HG02763 (cell line): ENCODE data around the gene E2F8.
"Not testable (repeated sequence)": the region's sequence is repeated elsewhere in the genome, so short reads cannot be mapped to it uniquely, and the experiment has no call there.

ENCODE experiments used
- ATAC-seq: cut with Tn5 transposase; IDR thresholded peaks from one replicate; pipeline ENCODE4 v1.9.1; 2021; ENCODE audit warnings: mild to moderate bottlenecking, moderate library complexity; ENCODE audit not compliant: unreplicated experiment

Gene E2F8, protein sequence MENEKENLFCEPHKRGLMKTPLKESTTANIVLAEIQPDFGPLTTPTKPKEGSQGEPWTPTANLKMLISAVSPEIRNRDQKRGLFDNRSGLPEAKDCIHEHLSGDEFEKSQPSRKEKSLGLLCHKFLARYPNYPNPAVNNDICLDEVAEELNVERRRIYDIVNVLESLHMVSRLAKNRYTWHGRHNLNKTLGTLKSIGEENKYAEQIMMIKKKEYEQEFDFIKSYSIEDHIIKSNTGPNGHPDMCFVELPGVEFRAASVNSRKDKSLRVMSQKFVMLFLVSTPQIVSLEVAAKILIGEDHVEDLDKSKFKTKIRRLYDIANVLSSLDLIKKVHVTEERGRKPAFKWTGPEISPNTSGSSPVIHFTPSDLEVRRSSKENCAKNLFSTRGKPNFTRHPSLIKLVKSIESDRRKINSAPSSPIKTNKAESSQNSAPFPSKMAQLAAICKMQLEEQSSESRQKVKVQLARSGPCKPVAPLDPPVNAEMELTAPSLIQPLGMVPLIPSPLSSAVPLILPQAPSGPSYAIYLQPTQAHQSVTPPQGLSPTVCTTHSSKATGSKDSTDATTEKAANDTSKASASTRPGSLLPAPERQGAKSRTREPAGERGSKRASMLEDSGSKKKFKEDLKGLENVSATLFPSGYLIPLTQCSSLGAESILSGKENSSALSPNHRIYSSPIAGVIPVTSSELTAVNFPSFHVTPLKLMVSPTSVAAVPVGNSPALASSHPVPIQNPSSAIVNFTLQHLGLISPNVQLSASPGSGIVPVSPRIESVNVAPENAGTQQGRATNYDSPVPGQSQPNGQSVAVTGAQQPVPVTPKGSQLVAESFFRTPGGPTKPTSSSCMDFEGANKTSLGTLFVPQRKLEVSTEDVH

DNA sequence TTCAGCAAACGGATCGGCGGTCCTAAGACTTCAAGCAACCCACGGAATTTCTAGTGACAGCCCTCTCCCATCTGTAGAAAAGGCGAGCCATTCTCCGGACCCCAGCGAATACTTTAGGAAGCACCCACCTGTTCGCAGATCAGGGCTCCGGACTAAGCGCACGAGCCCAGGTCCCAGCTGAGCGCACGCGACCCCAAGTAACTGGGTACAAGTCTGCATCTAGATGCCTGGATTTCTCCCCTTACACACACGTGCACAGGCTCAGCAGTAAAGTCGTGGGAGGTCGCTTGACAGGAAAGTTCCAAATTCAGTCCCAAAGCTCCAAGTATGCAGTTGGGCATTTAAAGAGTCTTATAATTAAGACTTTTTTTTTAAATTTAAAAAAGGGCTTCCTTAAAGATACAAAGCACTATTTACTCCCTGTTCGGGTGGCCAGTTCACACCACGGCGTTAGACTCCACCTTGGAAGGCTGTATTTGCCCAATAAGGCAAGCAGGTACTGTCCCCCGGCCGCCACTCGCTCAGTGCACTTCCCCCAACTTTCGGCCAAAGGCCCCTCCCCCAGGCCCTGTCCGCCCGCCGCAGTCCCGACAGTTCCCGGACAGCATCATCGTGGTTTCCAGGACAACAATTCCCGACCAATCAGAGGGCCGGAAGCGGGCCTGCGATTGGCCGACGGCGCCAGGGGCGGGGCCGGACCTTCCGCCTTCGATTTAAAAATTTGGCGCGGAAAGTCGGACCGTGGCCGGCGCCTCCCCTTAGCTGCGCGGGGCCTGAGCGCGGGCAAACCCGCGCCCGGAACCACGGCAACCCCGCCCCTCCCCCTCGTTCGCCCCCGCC, at the start of gene E2F8:
Gene E2F8 (minus strand): TSS at position 526 of the 840 bp plus-strand sequence. CDS start 824 bp downstream, outside the sequence.
- peak; percentile 89 for ATAC-seq

DNA sequence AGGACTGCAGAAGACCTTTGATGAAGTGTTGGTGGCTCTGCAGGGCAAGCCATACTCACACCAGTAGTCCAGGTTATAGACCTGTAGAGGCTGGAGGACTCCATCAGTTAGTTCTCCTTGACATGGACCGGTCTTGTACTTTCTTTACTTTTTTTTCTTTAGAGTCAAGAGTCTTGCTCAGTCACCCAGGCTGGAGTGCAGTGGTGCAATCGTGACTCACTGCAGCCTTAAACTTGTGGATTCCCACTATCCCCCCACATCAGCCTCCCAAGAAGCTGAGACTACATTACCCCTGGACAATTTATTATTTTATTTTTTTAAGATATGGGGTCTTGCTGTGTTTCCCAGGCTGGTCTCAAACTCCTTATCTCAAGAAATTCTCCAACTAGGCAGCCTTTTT, 49.6 kb upstream of the E2F8 start:
- ATAC-seq: no peak

DNA sequence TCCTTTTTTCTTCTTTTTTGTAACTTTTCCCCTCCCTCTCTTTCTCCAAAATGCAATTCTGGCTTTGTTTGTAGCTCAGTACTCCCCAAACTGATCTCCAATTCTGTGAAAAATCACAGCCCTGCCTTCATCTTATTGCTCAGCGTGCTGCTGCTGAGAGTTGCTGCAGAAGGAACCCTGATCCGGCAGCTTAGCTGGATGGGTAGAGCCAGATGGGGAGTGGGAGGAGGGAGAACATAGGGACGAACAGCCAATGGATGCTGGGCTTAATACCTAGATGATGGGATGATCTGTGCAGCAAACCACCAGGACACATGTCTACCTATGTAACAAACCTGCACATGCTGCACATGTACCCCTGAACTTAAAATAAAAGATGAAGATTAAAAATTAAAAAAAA, 47.5 kb upstream of the E2F8 start:
- ATAC-seq: no peak

DNA sequence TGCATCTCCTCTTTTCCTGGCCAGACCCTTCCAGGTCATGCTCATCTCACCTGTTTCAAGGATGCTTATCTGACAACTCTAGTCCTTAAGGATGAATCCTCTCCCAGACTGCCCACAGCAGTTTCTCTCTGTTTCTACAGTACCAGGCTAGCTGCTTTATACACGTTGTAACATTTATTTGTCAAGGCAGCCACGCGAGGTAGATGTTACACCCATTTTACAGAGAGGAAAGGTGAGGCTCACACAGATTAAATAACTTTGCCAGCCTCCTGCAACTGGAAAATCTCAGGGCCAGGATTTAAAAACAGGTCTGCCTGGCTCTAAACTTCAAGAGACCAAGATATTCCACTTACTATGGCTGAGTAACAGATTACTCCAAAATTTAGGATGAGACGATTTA, 45.7 kb upstream of the E2F8 start:
- no peak for ATAC-seq

DNA sequence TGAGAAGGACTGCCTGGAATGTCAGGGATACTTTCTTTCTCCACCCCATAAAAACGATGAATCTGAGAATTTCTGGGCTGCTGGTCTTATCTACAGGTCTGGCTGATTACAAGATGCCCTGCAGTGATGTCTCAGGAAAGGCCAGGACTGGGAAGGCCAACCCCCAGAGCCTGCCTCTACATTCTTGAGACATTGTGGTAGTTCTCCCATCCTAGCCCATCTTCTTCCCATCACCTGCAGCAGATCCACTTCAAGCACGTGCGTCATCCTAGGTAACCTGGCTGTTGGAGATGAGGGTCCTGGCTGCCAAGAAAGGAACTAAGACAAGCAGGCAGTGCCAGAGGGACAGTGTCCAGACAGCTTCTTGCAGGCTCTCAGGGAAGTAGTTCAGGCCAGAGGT, 44.1 kb upstream of the E2F8 start:
- ATAC-seq: no peak

DNA sequence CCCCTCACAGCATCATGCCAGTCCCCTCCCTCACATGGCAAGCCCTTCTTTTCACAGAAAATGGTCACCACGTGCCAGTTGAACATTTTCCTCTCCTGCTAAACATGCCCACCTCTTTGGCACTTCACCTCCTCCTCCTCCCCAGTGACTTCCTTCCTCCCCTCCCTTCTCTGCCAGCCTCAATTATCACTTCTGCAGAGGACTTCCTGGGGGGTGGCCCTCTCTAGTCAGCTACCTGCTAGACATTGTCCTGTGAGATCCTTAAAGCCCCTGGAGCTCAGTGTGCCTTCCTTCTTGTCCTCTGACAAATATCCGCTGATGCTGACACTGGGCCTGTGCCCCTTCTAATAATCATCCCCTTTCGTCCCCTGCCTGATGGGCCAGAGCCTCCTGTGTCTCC, 43.2 kb upstream of the E2F8 start:
- no peak for ATAC-seq

DNA sequence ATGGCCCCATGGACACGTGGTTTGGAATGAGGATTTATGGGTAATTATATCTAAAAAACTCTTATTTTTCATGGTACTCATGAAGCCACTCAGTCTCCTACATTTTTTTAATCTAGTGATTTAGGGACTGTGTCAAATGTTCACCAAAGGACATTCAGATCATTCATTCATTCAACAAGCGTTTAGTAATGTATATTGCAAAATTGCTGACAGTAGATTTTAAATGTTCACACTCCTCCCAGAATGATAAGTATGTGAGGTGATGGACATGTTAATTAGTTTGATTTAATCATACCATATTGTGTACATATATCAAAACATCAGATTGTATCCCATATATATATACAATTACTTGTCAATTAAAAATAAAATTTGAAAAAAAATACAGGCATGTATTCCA, 40.8 kb upstream of the E2F8 start:
- ATAC-seq: no peak

DNA sequence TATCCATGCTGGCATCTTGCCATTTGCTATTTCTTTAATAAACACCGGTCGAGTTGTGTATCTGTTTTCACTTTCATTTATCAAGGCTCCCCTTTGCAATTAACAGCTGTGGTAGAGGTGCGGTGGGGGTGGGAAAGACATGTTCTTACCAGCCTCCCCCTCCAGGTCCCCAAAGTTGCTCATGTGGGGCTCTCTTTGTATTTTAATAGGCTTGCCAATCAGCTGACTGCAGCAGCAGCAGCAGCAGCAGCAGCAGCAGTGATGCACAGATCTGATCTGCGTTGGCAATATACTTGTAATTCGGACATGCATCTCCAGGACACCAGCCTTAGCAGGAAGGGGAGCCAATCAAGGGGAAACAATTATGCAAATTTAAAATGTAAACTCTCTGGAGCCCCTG, 40.3 kb upstream of the E2F8 start:
- ATAC-seq: peak; percentile 49

DNA sequence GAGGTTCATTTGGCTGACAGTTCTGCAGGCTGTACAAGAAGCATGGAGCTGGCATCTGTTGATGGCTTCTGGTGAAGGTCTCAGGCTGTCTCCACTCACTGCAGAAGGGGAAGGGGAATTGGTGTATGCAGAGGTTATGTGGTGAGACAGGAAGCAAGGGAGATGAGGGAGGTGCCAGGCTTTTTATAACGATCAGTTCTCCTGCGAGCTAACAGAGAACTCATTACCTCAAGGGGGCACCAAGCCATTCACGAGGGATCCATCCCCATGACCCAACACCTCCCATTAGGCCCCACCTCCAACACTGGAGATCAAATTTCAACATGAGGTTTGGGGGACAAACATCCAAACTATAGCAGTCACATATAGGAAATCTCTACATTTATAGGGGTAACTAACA, 38.7 kb upstream of the E2F8 start:
- ATAC-seq: no peak

DNA sequence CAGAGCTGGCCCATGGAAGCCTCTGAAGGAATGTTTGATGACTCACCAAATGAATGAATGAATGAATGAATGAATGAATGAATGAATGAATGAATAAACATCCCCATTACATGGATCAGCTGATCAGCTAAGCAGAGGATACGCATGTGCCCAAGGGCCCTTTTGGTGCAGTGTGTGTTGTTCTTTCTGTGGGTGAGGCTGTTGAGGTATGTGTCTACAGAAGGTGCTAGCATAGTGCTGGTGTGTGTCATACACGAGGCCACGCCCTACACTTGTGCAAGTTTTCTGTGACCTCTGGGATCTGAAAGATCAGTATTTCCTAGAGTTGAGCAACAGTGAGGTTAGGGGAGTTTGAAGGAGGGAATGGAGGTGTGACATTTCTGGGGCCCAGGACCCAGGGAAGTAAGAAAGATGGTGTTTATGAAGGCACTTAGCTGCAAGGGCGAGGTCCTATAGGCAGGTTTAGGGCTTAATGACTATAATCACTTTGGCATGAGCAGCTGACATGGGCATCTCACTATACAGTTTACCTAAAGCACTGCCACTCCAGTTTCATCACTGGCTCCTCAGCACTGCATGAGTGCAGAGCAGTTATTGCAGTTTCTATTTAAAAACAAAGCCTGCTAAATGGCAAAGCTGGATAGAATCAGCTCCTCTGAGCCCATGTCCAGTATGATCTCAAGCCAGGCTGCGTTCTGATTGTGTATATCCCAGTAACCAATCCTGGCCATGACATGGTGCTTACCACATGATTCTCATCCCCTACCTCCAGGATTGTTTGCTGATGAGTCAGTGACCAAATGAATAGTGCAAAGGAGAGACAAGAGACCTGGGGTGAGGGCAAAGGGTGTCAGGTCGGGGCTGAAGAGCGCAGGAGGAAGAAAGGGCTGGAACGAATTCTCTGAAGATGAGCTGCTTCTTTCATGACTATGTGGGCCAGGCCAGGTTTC, 36.4 kb upstream of the E2F8 start:
- ATAC-seq: no peak

DNA sequence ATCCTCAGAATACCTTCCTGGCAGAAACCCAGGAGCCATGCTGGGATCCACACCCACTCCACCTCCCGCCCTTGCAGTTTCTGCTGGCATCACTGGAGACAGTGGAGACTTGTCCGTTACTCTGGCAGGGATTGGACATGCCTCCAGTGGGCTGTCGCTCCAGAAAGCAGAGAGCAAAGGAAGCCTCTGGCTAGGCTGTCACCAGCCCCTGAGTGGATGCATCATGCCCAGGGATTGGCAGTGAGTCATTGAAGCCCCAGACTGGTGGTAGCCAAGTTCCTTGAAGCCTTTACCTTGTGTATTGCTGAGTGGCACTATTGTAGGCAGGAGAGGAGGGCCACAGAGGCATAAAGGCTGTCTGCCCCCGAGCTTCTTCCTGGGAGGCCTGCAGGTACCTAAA, 34.8 kb upstream of the E2F8 start:
- no peak for ATAC-seq

DNA sequence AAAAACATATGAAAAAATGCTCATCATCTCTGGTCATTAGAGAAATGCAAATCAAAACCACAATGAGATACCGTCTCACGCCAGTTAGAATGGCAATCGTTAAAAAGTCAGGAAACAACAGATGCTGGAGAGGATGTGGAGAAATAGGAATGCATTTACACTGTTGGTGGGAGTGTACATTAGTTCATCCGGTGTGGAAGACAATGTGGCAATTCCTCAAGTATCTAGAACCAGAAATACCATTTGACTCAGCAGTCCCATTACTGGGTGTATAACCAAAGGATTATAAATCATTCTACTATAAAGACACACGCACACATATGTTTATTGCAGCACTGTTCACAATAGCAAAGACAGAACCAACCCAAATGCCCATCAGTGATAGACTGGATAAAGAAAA, 32.5 kb upstream of the E2F8 start:
- ATAC-seq: not testable (repeated sequence)

DNA sequence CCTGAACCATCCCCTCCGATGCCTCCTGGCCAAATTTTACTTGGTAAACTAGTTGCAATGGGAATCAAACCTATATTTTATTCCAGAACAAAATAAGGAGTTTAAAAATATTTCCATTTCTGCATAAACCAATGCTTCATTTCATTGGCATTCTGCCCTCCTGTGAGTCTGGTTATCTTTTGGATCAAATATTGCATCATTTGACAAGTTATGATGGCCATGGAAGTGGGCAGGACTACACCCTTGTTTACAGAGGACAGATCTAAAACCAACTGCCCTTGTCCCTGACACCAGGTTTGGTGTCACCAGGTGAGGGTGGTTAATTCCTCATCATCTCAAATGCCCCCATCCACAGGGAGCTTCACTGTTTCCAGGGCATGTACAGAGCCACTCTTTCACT, 28.2 kb upstream of the E2F8 start:
- ATAC-seq: no peak

DNA sequence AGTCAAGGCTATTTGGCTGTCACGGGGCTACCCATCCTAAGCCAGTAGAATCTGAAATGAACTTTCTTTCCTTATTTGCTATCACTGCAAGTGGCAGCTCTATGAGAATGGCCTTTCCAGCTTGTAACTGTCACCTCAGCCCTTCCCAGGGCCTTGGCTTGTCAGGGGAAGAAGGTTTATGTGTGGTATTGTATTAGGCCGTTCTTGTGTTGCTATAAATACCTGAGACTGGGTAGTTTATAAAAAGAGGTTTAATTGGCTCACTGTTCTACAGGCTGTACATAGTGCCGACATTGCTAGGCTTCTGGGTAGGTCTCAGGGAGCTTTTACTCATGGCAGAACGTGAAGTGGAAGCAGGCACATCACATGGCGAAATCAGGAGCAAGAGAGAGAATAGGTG, 26.8 kb upstream of the E2F8 start:
- no peak for ATAC-seq

DNA sequence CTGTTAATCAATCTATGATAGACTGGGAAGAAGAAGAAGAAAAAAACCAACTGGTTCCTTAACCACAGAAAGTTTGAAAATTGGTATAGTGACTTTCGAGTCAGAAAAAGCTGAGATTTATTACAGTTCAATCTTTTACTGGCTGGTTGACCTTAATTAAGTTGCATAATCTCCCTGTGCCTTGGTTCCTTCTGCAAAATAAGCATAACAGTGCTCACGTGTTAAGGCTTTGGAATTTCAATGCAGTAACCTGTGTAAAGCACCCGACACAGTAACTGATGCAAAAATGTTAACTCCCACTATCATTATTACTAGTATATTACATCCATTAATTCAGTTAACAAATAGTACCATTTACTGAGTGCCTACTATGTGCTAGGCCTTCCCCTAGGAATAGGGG, 22.6 kb upstream of the E2F8 start:
- no peak for ATAC-seq

DNA sequence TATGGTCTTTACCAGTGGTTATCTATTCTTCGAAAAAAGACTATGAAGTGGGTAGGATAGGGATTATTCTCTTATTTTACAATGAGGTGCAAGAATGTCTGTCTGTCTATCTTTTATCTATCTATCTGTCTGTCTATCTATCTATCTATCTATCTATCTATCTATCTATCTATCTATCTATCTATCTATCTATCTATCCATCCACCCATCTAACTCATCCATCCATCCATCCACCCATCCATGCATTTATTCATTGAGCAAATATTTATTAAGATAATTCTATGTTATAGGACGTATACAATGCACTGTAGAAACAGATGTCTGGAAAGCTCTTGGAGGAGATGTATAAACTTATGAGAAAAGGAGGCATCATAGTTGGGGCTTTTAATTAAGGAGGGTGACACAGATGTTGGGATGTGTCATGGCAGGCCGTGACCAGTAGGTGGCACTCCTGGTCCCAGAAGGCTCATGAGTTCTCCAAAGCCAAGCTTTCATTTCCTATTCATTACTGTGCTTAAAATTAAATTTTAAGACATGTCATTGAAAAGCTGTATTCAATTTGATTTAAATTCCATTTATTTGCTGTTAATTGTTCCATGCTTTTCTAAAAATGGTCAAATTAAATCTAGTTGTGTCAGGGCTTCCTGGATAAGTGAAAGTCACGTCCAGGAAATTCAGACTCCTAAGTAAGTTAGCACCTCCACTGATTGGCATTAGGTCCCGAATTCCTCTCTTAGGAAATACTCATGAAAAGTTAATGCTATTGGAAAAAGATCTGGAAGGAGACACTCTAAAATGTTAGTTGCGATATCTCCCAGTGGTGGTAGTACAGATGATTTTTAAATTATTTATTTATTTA, 19.0 kb upstream of the E2F8 start:
- ATAC-seq: peak; percentile 64

DNA sequence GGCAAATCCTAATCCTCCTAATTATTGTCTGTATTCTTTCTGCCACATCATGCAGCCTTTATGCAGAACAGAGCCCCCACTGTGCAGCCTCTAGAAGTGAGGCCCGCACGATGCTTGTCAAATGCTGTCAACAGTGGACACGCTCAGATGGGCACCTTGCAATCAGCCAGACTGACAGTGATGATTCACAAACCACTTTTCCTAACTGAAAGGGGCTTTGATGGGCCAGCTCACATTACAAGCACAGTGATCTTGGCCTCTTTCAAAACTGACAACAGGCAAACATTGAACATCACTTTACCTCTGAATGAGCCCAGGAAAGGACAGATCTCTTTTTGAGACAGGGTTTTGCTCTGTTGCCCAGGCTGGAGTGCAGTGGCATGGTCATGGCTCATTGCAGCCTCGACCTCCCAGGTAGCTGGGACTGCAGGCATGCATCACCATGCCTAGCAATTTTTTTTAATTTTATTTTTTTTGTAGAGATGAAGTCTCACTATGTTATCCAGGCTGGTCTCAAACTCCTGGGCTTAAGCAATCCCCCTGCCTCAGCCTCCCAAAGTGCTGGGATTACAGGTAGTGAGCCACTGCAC, 18.0 kb upstream of the E2F8 start:
- no peak for ATAC-seq

DNA sequence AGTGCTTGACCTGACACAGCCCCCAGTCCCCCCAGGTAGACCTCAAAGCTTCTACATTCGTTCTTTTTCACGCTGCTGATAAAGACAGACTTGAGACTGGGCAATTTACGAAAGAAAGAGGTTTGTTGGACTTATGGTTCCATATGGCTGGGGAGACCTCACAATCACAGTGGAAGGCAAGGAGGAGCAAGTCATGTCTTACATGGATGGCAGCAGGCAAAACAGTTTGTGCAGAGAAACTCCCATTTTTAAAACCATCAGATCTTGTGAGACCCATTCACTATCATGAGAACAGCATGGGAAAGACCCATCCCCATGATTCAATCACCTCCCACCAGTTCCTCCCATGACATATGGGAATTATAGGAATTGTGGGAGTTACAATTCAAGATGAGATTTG, 13.7 kb upstream of the E2F8 start:
- ATAC-seq: not testable (repeated sequence)

DNA sequence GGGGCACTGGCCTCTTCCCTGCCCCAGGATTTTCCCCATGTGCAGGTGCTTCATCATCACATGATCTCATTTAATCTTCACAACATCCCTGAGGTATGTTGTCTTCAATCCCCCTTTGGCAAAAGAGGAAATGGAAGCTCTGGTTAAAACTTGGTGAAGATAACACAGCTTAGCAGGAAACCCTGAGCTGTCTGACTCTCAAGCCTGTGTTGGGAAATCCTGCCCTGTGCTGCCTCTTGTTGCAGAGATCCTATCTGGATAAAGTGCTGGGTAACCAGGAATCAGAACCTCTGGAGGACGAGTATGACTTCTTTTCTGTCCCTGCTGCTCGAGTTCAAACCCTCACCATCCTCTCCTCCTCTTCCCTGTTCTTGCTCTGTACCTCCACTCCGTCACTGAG, 13.1 kb upstream of the E2F8 start:
- ATAC-seq: no peak
